Trophoblast cell (in vitro differentiated cells and primary cell): ENCODE data around the gene ADD1.

ENCODE experiments used
- DNase-seq, 2 donors: peaks; one replicate each; pipeline ENCODE4 v3.0.0-alpha.2; 2016
- H2AFZ ChIP-seq: 2 replicates; pipeline ENCODE4 v1.6.1; 2013; ENCODE audit warnings: low read length, moderate library complexity, mild to moderate bottlenecking; ENCODE audit not compliant: insufficient read depth, poor library complexity
- H2AK5ac ChIP-seq: 2 replicates; pipeline ENCODE4 v1.6.1; 2013; ENCODE audit warnings: mild to moderate bottlenecking, low read length
- H2BK120ac ChIP-seq: 2 replicates; pipeline ENCODE4 v1.6.1; 2013; ENCODE audit warnings: low read length, mild to moderate bottlenecking, moderate library complexity; ENCODE audit not compliant: insufficient read depth, poor library complexity
- H2BK12ac ChIP-seq: 2 replicates; pipeline ENCODE4 v1.6.1; 2013; ENCODE audit warnings: mild to moderate bottlenecking, low read length, moderate library complexity
- H2BK5ac ChIP-seq: 2 replicates; pipeline ENCODE4 v1.6.1; 2013; ENCODE audit warnings: low read length, low read depth, moderate library complexity, mild to moderate bottlenecking; ENCODE audit not compliant: poor library complexity
- H3K14ac ChIP-seq: 2 replicates; pipeline ENCODE4 v1.6.1; 2013; ENCODE audit warnings: mild to moderate bottlenecking, low read length
- H3K18ac ChIP-seq: 2 replicates; pipeline ENCODE4 v1.6.1; 2013; ENCODE audit warnings: mild to moderate bottlenecking, low read length
- H3K23ac ChIP-seq: 2 replicates; pipeline ENCODE4 v1.6.1; 2013; ENCODE audit warnings: low read length
- H3K27ac ChIP-seq: 2 replicates; pipeline ENCODE4 v1.5.1; 2013; ENCODE audit warnings: low read depth, mild to moderate bottlenecking, inconsistent platforms, low read length, moderate library complexity
- H3K27me3 ChIP-seq: 2 replicates; pipeline ENCODE4 v1.6.1; 2013; ENCODE audit warnings: inconsistent platforms, mild to moderate bottlenecking, low read length, moderate library complexity; ENCODE audit not compliant: insufficient read depth
- H3K36me3 ChIP-seq, 2 experiments: 1 replicate in 1 of 2; 2 replicates in 1 of 2; pipeline ENCODE4 v1.6.1; 2013; ENCODE audit warnings: low read length in 2 of 2, mild to moderate bottlenecking in 2 of 2, moderate library complexity in 1 of 2; ENCODE audit not compliant: insufficient read depth in 2 of 2, control insufficient read depth in 1 of 2
- H3K4ac ChIP-seq: 2 replicates; pipeline ENCODE4 v1.6.1; 2013; ENCODE audit warnings: low read depth, mild to moderate bottlenecking, low read length, moderate library complexity
- H3K4me1 ChIP-seq, 2 experiments: 1 replicate in 1 of 2; 2 replicates in 1 of 2; pipeline ENCODE4 v1.6.1; 2013; ENCODE audit warnings: low read length in 2 of 2, mild to moderate bottlenecking in 2 of 2, moderate library complexity in 1 of 2; ENCODE audit not compliant: insufficient read depth in 2 of 2, control insufficient read depth in 1 of 2
- H3K4me2 ChIP-seq: 2 replicates; pipeline ENCODE4 v1.6.1; 2013; ENCODE audit warnings: inconsistent platforms, mild to moderate bottlenecking, low read length, moderate library complexity
- H3K4me3 ChIP-seq: 2 replicates; pipeline ENCODE4 v1.5.1; 2013; ENCODE audit warnings: mild to moderate bottlenecking, low read depth, low read length, inconsistent platforms
- H3K79me1 ChIP-seq: one replicate; pipeline ENCODE4 v1.6.1; 2013; ENCODE audit warnings: low read length
- H3K79me2 ChIP-seq: 2 replicates; pipeline ENCODE4 v1.6.1; 2013; ENCODE audit warnings: low read length, mild to moderate bottlenecking; ENCODE audit not compliant: control insufficient read depth, insufficient read depth, poor library complexity
- H3K9ac ChIP-seq: 2 replicates; pipeline ENCODE4 v1.6.1; 2013; ENCODE audit warnings: mild to moderate bottlenecking, low read length
- H3K9me3 ChIP-seq: 2 replicates; pipeline ENCODE4 v1.6.1; 2013; ENCODE audit warnings: low read depth, mild to moderate bottlenecking, control low read depth, inconsistent platforms, low read length; ENCODE audit not compliant: insufficient read depth
- H4K12ac ChIP-seq: 2 replicates; pipeline ENCODE4 v1.6.1; 2013; ENCODE audit warnings: low read depth, mild to moderate bottlenecking, low read length, moderate library complexity
- H4K8ac ChIP-seq: 2 replicates; pipeline ENCODE4 v1.6.1; 2013; ENCODE audit warnings: low read depth, mild to moderate bottlenecking, low read length, moderate library complexity
- H4K91ac ChIP-seq: one replicate; pipeline ENCODE4 v1.6.1; 2013; ENCODE audit warnings: low read depth, mild to moderate bottlenecking, low read length, moderate library complexity
- WGBS: extraction: QIAGEN DNeasy Blood & Tissue Kit; methylation state at CpG from one replicate; pipeline ENCODE4 v1.1.7; 2013; ENCODE audit warnings: missing lambda C conversion rate; ENCODE audit not compliant: insufficient read length, insufficient coverage; ENCODE audit errors: extremely low coverage; 5-methylcytosine and 5-hydroxymethylcytosine counted together

The ADD1 gene

GRCh38 chr4:2911868-2912267, 68.2 kb downstream of the ADD1 start:
- Histone ChIP-seq H2BK5ac (no peak overlapping the region), H2AK5ac (no peak overlapping the region), H3K9ac (no peak overlapping the region), H3K79me1 (no peaks in the 10 kb centered on the region), H3K79me2 (no peaks in the 10 kb centered on the region), H3K4ac (no peak overlapping the region), H2BK12ac (no peak overlapping the region), H4K12ac (no peak overlapping the region), H4K8ac (no peak overlapping the region), H3K14ac (no peak overlapping the region), H3K23ac (no peak overlapping the region), H3K36me3 (peaks cover 69 to 76% of the 10 kb centered on the region in 2 experiments), H3K4me3 (no peak overlapping the region), H3K4me1 (no peaks in the 10 kb centered on the region), H3K27ac (no peak overlapping the region), H3K4me2 (no peak overlapping the region), H4K91ac (no peak overlapping the region), H3K18ac (no peak overlapping the region), H3K27me3 (no peaks in the 10 kb centered on the region), H2AFZ (no peak overlapping the region), H2BK120ac (no peak overlapping the region), H3K9me3 (no peaks in the 10 kb centered on the region)
- DNase-seq: no peak
- no CpG with 5 or more reads among the region's 3 CpGs for WGBS

- H3K4me3 ChIP-seq: no peak overlapping the region
- H3K27me3 ChIP-seq: no peaks in the 10 kb centered on the region
- no peak overlapping the region for H4K8ac ChIP-seq
- no peak overlapping the region for H2AFZ ChIP-seq
- H3K79me2 ChIP-seq: no peaks in the 10 kb centered on the region
- H2BK12ac ChIP-seq: no peak overlapping the region
- no peak overlapping the region for H3K18ac ChIP-seq
- no peak overlapping the region for H3K9ac ChIP-seq
- no peak overlapping the region for H3K4ac ChIP-seq
- H2BK5ac ChIP-seq: no peak overlapping the region
- no peak overlapping the region for H2AK5ac ChIP-seq
- no peak overlapping the region for H4K91ac ChIP-seq
- H4K12ac ChIP-seq: no peak overlapping the region
- no peak overlapping the region for H3K23ac ChIP-seq
- H3K9me3 ChIP-seq: no peaks in the 10 kb centered on the region
- peaks cover 58 to 65% of the 10 kb centered on the region in 2 experiments for H3K36me3 ChIP-seq
- H3K4me2 ChIP-seq: no peak overlapping the region
- H2BK120ac ChIP-seq: no peak overlapping the region
- no CpG with 5 or more reads among the region's 6 CpGs for WGBS
- no peaks in the 10 kb centered on the region for H3K79me1 ChIP-seq
- H3K4me1 ChIP-seq: no peaks in the 10 kb centered on the region
- no peak overlapping the region for H3K14ac ChIP-seq
- no peak overlapping the region for H3K27ac ChIP-seq
- no peak for DNase-seq
Measured at GRCh38 chr4:2913168-2913567, 69.5 kb downstream of the ADD1 start.

GRCh38 chr4:2914256-2915126, 70.8 kb downstream of the ADD1 start:
- peak overlapping the region; percentile 62 for H3K18ac ChIP-seq
- WGBS: no CpG with 5 or more reads among the region's 16 CpGs
- H3K27ac ChIP-seq: peak overlapping the region; percentile 16

DNA sequence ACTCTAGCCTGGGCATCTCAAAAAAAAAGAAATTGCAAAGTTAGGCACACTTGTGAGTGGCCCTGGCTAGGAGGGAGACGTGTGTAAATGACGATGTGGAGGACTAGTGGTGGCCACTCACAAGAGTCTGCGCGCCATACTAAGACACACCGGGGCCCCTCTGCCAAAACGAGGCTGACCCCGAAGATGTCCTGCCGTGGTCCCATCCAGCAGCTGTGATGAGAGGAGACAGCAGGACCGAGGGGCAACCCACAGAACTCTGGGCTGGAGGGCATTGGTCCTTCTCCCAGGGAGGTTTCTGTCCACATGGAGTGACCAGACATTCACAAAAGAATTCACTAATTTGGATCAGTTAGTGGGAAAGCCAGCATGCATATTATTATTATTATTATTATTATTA, 72.1 kb downstream of the ADD1 start:
- H2AFZ ChIP-seq: no peak overlapping the region
- no peak overlapping the region for H2BK5ac ChIP-seq
- WGBS: no CpG with 5 or more reads among the region's 9 CpGs
- H3K36me3 ChIP-seq: peaks cover 43% of the 10 kb centered on the region in 2 experiments
- no peak overlapping the region for H3K4me2 ChIP-seq
- no peaks in the 10 kb centered on the region for H3K79me2 ChIP-seq
- no peak overlapping the region for H4K91ac ChIP-seq
- no peak overlapping the region for H3K14ac ChIP-seq
- no peak overlapping the region for H3K18ac ChIP-seq
- no peak overlapping the region for H4K12ac ChIP-seq
- no peak overlapping the region for H2BK120ac ChIP-seq
- H3K9ac ChIP-seq: no peak overlapping the region
- H3K79me1 ChIP-seq: no peaks in the 10 kb centered on the region
- no peaks in the 10 kb centered on the region for H3K9me3 ChIP-seq
- DNase-seq: no peak
- H3K23ac ChIP-seq: no peak overlapping the region
- H3K4me3 ChIP-seq: no peak overlapping the region
- no peaks in the 10 kb centered on the region for H3K4me1 ChIP-seq
- H2AK5ac ChIP-seq: no peak overlapping the region
- H4K8ac ChIP-seq: no peak overlapping the region
- H2BK12ac ChIP-seq: no peak overlapping the region
- no peak overlapping the region for H3K27ac ChIP-seq
- H3K27me3 ChIP-seq: no peaks in the 10 kb centered on the region
- H3K4ac ChIP-seq: peak overlapping the region; percentile 59

More at GRCh38 chr4:2914256-2915126, 70.8 kb downstream of the ADD1 start:
- Histone ChIP-seq H3K9ac (no peak overlapping the region), H3K4me1 (no peaks in the 10 kb centered on the region), H2BK12ac (no peak overlapping the region), H3K27me3 (no peaks in the 10 kb centered on the region), H3K4me2 (no peak overlapping the region), H4K8ac (no peak overlapping the region), H4K91ac (no peak overlapping the region), H4K12ac (no peak overlapping the region), H2AFZ (no peak overlapping the region), H2BK120ac (no peak overlapping the region), H3K4ac (no peak overlapping the region), H3K36me3 (peaks cover 50 to 53% of the 10 kb centered on the region in 2 experiments), H3K23ac (no peak overlapping the region), H2AK5ac (no peak overlapping the region), H3K9me3 (no peaks in the 10 kb centered on the region), H3K14ac (no peak overlapping the region), H3K79me2 (no peaks in the 10 kb centered on the region), H2BK5ac (no peak overlapping the region), H3K79me1 (no peaks in the 10 kb centered on the region), H3K4me3 (no peak overlapping the region)
- peak; percentile 62 to 85 for DNase-seq
